Measurements from ENCODE around the gene DIP2C.

DNA sequence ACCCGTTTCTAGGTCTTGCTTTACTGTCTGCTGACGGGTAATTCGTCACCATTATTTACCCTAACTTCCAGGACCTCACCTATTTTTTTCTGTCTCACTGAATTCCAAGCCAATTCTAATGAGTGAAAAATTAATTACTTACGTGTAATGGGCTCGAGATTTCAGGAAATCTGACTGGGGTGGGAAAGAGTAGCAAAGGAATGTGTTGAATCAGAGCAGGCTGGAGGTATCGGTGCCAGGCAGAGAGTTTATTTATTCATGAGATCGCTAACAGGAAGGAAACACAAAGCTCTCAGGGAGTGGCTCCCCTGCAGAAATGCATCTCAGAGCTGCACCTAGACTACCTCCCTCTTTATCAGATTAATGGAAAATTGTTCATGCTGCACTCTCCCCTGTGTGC lies 4.0 kb upstream of the DIP2C start:
- no peak for TF ChIP-seq POLR2A (IDR thresholded peaks at IDR 0.05)
- no peak for TF ChIP-seq CTCF (IDR thresholded peaks at IDR 0.05)
